ENCODE data around the gene SRSF4.
"Not testable (repeated sequence)": the region's sequence is repeated elsewhere in the genome, so short reads cannot be mapped to it uniquely, and the experiment has no call there.

DNA sequence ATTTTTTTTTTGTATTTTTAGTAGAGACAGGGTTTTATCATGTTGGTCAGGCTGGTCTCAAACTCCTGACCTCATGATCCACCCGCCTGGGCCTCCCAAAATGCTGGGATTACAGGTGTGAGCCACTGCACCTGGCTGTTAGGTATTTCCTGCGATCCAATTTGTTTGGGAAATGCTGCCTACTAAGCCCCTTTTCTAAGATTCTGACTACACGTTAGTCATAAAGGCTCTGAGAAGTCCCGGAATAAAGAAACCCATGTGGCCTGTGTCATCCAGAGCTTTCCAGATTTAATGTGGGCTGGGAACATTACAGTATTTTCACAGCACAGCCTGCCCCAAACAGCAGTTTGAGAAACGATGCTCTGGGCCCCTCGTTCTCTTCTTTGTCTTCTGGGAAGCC is 40.6 kb upstream of the SRSF4 start:
- TF ChIP-seq EZH2 (IDR thresholded peaks at IDR 0.05; ENCODE audit: insufficient read depth, low read length), result not testable (repeated sequence)
- TF ChIP-seq, protein P1, sequence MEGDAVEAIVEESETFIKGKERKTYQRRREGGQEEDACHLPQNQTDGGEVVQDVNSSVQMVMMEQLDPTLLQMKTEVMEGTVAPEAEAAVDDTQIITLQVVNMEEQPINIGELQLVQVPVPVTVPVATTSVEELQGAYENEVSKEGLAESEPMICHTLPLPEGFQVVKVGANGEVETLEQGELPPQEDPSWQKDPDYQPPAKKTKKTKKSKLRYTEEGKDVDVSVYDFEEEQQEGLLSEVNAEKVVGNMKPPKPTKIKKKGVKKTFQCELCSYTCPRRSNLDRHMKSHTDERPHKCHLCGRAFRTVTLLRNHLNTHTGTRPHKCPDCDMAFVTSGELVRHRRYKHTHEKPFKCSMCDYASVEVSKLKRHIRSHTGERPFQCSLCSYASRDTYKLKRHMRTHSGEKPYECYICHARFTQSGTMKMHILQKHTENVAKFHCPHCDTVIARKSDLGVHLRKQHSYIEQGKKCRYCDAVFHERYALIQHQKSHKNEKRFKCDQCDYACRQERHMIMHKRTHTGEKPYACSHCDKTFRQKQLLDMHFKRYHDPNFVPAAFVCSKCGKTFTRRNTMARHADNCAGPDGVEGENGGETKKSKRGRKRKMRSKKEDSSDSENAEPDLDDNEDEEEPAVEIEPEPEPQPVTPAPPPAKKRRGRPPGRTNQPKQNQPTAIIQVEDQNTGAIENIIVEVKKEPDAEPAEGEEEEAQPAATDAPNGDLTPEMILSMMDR (IDR thresholded peaks at IDR 0.05; ENCODE audit: insufficient read depth, low read depth, low read length), result not testable (repeated sequence)
